Activated CD4-positive, CD25-positive, alpha-beta regulatory T cell treated with anti-CD3 and anti-CD28 coated beads, Interleukin-2, amount 50 U/mL, for 16 hours (primary cell): ENCODE results near the gene CD14.
A peak's percentile ranks its signal among the peaks of the same experiment; 100 is the strongest.
"Not testable (repeated sequence)": the region's sequence is repeated elsewhere in the genome, so short reads cannot be mapped to it uniquely, and the experiment has no call there.

Source experiments
- DNase-seq: peaks from one replicate; pipeline ENCODE4 v3.0.0-alpha.2; 2020; ENCODE audit warnings: low read depth, low spot score

The CD14 gene

GRCh38 chr5:140633021-140633471, at the start of gene CD14:
Gene CD14, minus strand, starts transcription at chr5:140633175. Its CDS starts 104 bp downstream, at chr5:140633071.
- no peak for DNase-seq

GRCh38 chr5:140678993-140679392, 46.0 kb upstream of the CD14 start:
- no peak for DNase-seq

GRCh38 chr5:140677947-140678346, 45.0 kb upstream of the CD14 start:
- DNase-seq = no peak

- no peak for DNase-seq
Observed at GRCh38 chr5:140674629-140675028, 41.7 kb upstream of the CD14 start.

- DNase-seq = no peak
Observed at GRCh38 chr5:140674211-140674610, 41.2 kb upstream of the CD14 start.

- no peak for DNase-seq
Observed at GRCh38 chr5:140673187-140673976, 40.4 kb upstream of the CD14 start, which contains the start of gene DND1. Gene DND1, minus strand, starts transcription at chr5:140673576. Its CDS starts 34 bp downstream, at chr5:140673542.

- DNase-seq = no peak
Observed at GRCh38 chr5:140672455-140673186, 39.6 kb upstream of the CD14 start.

GRCh38 chr5:140671472-140672125, 38.6 kb upstream of the CD14 start:
- DNase-seq = no peak

GRCh38 chr5:140671035-140671434, 38.1 kb upstream of the CD14 start:
- not testable (repeated sequence) for DNase-seq

GRCh38 chr5:140664359-140665119, 31.6 kb upstream of the CD14 start, which contains the start of gene WDR55:
Gene WDR55, plus strand, starts transcription at chr5:140664904. Its CDS starts 9 bp downstream, at chr5:140664913.
- DNase-seq = peak; percentile 93

- DNase-seq = no peak
Observed at GRCh38 chr5:140664030-140664358, 31.0 kb upstream of the CD14 start.

- not testable (repeated sequence) for DNase-seq
Observed at GRCh38 chr5:140660371-140660770, 27.4 kb upstream of the CD14 start.

- no peak for DNase-seq
Observed at GRCh38 chr5:140658870-140659269, 25.9 kb upstream of the CD14 start.

GRCh38 chr5:140647042-140647419, 14.1 kb upstream of the CD14 start:
- DNase-seq = no peak

GRCh38 chr5:140642718-140643117, 9.7 kb upstream of the CD14 start:
- no peak for DNase-seq

GRCh38 chr5:140641716-140642115, 8.7 kb upstream of the CD14 start:
- DNase-seq = no peak

GRCh38 chr5:140639148-140639981, 6.4 kb upstream of the CD14 start, which contains the start of gene TMCO6:
Gene TMCO6, plus strand, starts transcription at chr5:140639451. Its CDS starts 77 bp downstream, at chr5:140639528.
- DNase-seq = peak; percentile 91

- not testable (repeated sequence) for DNase-seq
Observed at GRCh38 chr5:140638898-140639147, 5.8 kb upstream of the CD14 start.

- DNase-seq = no peak
Observed at GRCh38 chr5:140637371-140638100, 4.6 kb upstream of the CD14 start.
